Amniotic epithelial cell (primary cell): ENCODE measurements around the gene MACF1.

Experiments used
- DNase-seq: peaks from one replicate; pipeline ENCODE4 v3.0.0-alpha.2; 2010; ENCODE audit warnings: low read depth

MACF1 gene

GRCh38 chr1:39268112-39268581 lies 63.7 kb downstream of the MACF1 start:
- peak; percentile 81 for DNase-seq

GRCh38 chr1:39268906-39269305 lies 64.4 kb downstream of the MACF1 start:
- no peak for DNase-seq

- DNase-seq = no peak
Observed at GRCh38 chr1:39269349-39269748, 64.9 kb downstream of the MACF1 start.

GRCh38 chr1:39269791-39270342 lies 65.4 kb downstream of the MACF1 start:
- peak; percentile 89 for DNase-seq

GRCh38 chr1:39270368-39270767 lies 65.9 kb downstream of the MACF1 start:
- no peak for DNase-seq

- no peak for DNase-seq
Observed at GRCh38 chr1:39272027-39272797, 67.7 kb downstream of the MACF1 start.

- no peak for DNase-seq
Observed at GRCh38 chr1:39272798-39273469, 68.4 kb downstream of the MACF1 start.

GRCh38 chr1:39275836-39276507 lies 71.5 kb downstream of the MACF1 start:
- DNase-seq = peak; percentile 88

- no peak for DNase-seq
Observed at GRCh38 chr1:39277879-39278278, 73.4 kb downstream of the MACF1 start.

- peak; percentile 56 for DNase-seq
Observed at GRCh38 chr1:39282537-39283216, 78.2 kb downstream of the MACF1 start.

GRCh38 chr1:39283858-39284257 lies 79.4 kb downstream of the MACF1 start:
- no peak for DNase-seq

- no peak for DNase-seq
Observed at GRCh38 chr1:39287541-39287940, 83.0 kb downstream of the MACF1 start.

GRCh38 chr1:39288735-39289465 lies 84.4 kb downstream of the MACF1 start:
- DNase-seq = peak; percentile 83

- DNase-seq = no peak
Observed at GRCh38 chr1:39292401-39292800, 87.9 kb downstream of the MACF1 start.

GRCh38 chr1:39293375-39294070 lies 89.0 kb downstream of the MACF1 start:
- DNase-seq = peak; percentile 49

- no peak for DNase-seq
Observed at GRCh38 chr1:39294531-39294930, 90.0 kb downstream of the MACF1 start.

- peak; percentile 20 for DNase-seq
Observed at GRCh38 chr1:39295901-39296300, 91.4 kb downstream of the MACF1 start.

- peak; percentile 33 for DNase-seq
Observed at GRCh38 chr1:39297551-39297950, 93.1 kb downstream of the MACF1 start.

- peak; percentile 24 for DNase-seq
Observed at GRCh38 chr1:39301606-39302005, 97.1 kb downstream of the MACF1 start.

GRCh38 chr1:39305555-39305954 lies 101.1 kb downstream of the MACF1 start:
- DNase-seq = no peak

- DNase-seq = no peak
Observed at GRCh38 chr1:39310015-39310414, 105.5 kb downstream of the MACF1 start.
